CD14-positive monocyte (primary cell): ENCODE data around the gene MICU1. TPM values are rescaled to one million over a fixed set of nuclear protein-coding genes. Genes with fewer than 3 reads are reported as not detected.

Experiments
- DNase-seq, 3 donors: peaks; one replicate each; pipeline ENCODE4 v3.0.0-alpha.2; 2011 to 2022
- H2AFZ ChIP-seq: 2 replicates; pipeline ENCODE4 v1.6.0; 2012; ENCODE audit warnings: mild to moderate bottlenecking, low read depth, low read length, inconsistent platforms; ENCODE audit not compliant: insufficient read depth, poor library complexity, severe bottlenecking
- H3K27ac ChIP-seq, 2 donors: 1 replicate in 1 of 2; 2 replicates in 1 of 2; pipeline ENCODE4 v1.5.1; 2012 to 2013; ENCODE audit warnings: low read length in 2 of 2, control low read depth in 1 of 2, inconsistent platforms in 1 of 2, low read depth in 1 of 2, mild to moderate bottlenecking in 1 of 2
- H3K27me3 ChIP-seq, 2 donors: one replicate each; pipeline versions ENCODE4 v1.6.0 to v1.6.1; 2011 to 2013; ENCODE audit warnings: low read length in 2 of 2; ENCODE audit not compliant: control insufficient read depth in 2 of 2, insufficient read depth in 2 of 2
- H3K36me3 ChIP-seq, 2 donors: replicated peaks in 1 of 2; 1 replicate in 1 of 2; 2 replicates in 1 of 2; pipeline versions ENCODE4 v1.5.1 to v1.6.1; 2012 to 2013; ENCODE audit warnings: low read length in 2 of 2, control low read depth in 1 of 2, inconsistent platforms in 1 of 2, mild to moderate bottlenecking in 1 of 2; ENCODE audit not compliant: insufficient read depth in 2 of 2, control insufficient read depth in 1 of 2
- H3K4me1 ChIP-seq, 2 donors: 1 replicate in 1 of 2; 2 replicates in 1 of 2; pipeline versions ENCODE4 v1.5.1 to v1.6.1; 2012 to 2013; ENCODE audit warnings: low read length in 2 of 2, control low read depth in 1 of 2, inconsistent platforms in 1 of 2, mild to moderate bottlenecking in 1 of 2, moderate library complexity in 1 of 2; ENCODE audit not compliant: insufficient read depth in 2 of 2, control insufficient read depth in 1 of 2
- H3K4me2 ChIP-seq: replicated peaks from 2 replicates; pipeline ENCODE3; 2012; ENCODE audit warnings: low read length, moderate library complexity, mild to moderate bottlenecking; ENCODE audit not compliant: poor library complexity, severe bottlenecking; ENCODE audit errors: extremely low read depth
- H3K4me3 ChIP-seq, 3 experiments: fragments of 200-600 bp in 1 of 3; sonication (generic) in 1 of 3; replicated peaks in 1 of 3; 1 replicate in 2 of 3; 2 replicates in 1 of 3; pipeline ENCODE4 v1.5.1; 2011 to 2013; ENCODE audit warnings: low read length in 3 of 3, mild to moderate bottlenecking in 3 of 3, control low read depth in 2 of 3, low read depth in 2 of 3, inconsistent platforms in 1 of 3, moderate library complexity in 1 of 3
- H3K79me2 ChIP-seq: 2 replicates; pipeline ENCODE4 v1.6.0; 2012; ENCODE audit warnings: mild to moderate bottlenecking, control low read depth, inconsistent platforms, low read length, moderate library complexity; ENCODE audit not compliant: insufficient read depth
- H3K9ac ChIP-seq: 2 replicates; pipeline ENCODE4 v1.6.0; 2017; ENCODE audit warnings: low read length, mild to moderate bottlenecking; ENCODE audit not compliant: insufficient read depth, poor library complexity, severe bottlenecking
- H3K9me3 ChIP-seq, 2 donors: replicated peaks in 1 of 2; 1 replicate in 1 of 2; 2 replicates in 1 of 2; pipeline versions ENCODE4 v1.5.1 to v1.6.1; 2012 to 2013; ENCODE audit warnings: low read length in 2 of 2, control low read depth in 1 of 2; ENCODE audit not compliant: control insufficient read depth in 1 of 2, insufficient read depth in 1 of 2
- H4K20me1 ChIP-seq: 2 replicates; pipeline ENCODE4 v1.6.0; 2012; ENCODE audit warnings: mild to moderate bottlenecking, low read length, control low read depth, moderate library complexity; ENCODE audit not compliant: insufficient read depth
- H3K27ac Mint-ChIP-seq, 7 donors: one replicate each; pipeline ENCODE4 v1.8.0; 2020; ENCODE audit warnings: mild to moderate bottlenecking in 7 of 7, mixed read lengths in 7 of 7, moderate library complexity in 6 of 7, inconsistent platforms in 2 of 7
- H3K27me3 Mint-ChIP-seq, 3 donors: one replicate each; pipeline ENCODE4 v1.8.0; 2021 to 2022; ENCODE audit warnings: low read depth in 3 of 3, mild to moderate bottlenecking in 3 of 3, mixed read lengths in 3 of 3, moderate library complexity in 3 of 3, inconsistent platforms in 1 of 3
- H3K36me3 Mint-ChIP-seq, 2 donors: one replicate each; pipeline ENCODE4 v1.8.0; 2020; ENCODE audit warnings: mixed read lengths in 2 of 2, inconsistent platforms in 1 of 2, mild to moderate bottlenecking in 1 of 2
- H3K4me1 Mint-ChIP-seq: one replicate; pipeline ENCODE4 v1.8.0; 2020; ENCODE audit warnings: mild to moderate bottlenecking, mixed read lengths
- H3K4me3 Mint-ChIP-seq, 2 donors: one replicate each; pipeline ENCODE4 v1.8.0; 2020; ENCODE audit warnings: mild to moderate bottlenecking in 2 of 2, mixed read lengths in 2 of 2, moderate library complexity in 1 of 2
- H3K9me3 Mint-ChIP-seq, 7 donors: one replicate each; pipeline ENCODE4 v1.8.0; 2020 to 2022; ENCODE audit warnings: mixed read lengths in 7 of 7, mild to moderate bottlenecking in 6 of 7, moderate library complexity in 6 of 7, inconsistent platforms in 2 of 7
- CTCF ChIP-seq: fragments of 200-600 bp; IDR thresholded peaks from one replicate; pipeline ENCODE4 v1.8.0; 2022; ENCODE audit warnings: antibody characterized with exemption, mild to moderate bottlenecking
- WGBS: methylation state at CpG from one replicate; pipeline ENCODE4 v1.1.5; 2013; ENCODE audit warnings: missing lambda C conversion rate; ENCODE audit not compliant: insufficient coverage; 5-methylcytosine and 5-hydroxymethylcytosine counted together
- intact Hi-C, 2 donors: fragments of 100-400 bp; cut with micrococcal nuclease; formaldehyde crosslinking; loops; one replicate each; pipeline versions ENCODE4 v1.15.0 to v1.15.1; 2023
- polyA plus RNA-seq, 3 donors: library from polyadenylated mRNA; depleted of rRNA in 1 of 3; unstranded in 2 of 3; stranded (reverse) in 1 of 3; fragments of 300-500 nt in 2 of 3; fragments of >200 nt in 1 of 3; fragmentation: Illumina TruSeq in 2 of 3; gene quantifications; 1 replicate in 2 of 3; 2 replicates in 1 of 3; pipeline ENCODE4 v1.2.3, GENCODE V29; 2012 to 2021

Gene MICU1
- polyA plus RNA-seq, 3 donors, result 51.1 to 76.4 (median 51.7) TPM

GRCh38 chr10:72490951-72491350 is 134.9 kb downstream of the MICU1 start:
- no peak for TF ChIP-seq CTCF
- peaks cover 16 to 31% of the 10 kb centered on the region in 2 donors for H3K4me1 ChIP-seq

GRCh38 chr10:72487521-72487920 is 138.4 kb downstream of the MICU1 start:
- H4K20me1 ChIP-seq, result no peaks in the 10 kb centered on the region
- Mint-ChIP-seq H3K4me3 (no peak overlapping the region), H3K27me3 (peaks cover 0 to 3% (median 0%) of the 10 kb centered on the region in 3 donors), H3K9me3 (no peaks in the 10 kb centered on the region), H3K27ac (peak overlapping the region in 2 of 7 donors; percentile 11 to 46), H3K4me1 (peaks cover 51% of the 10 kb centered on the region), H3K36me3 (peaks cover 14 to 15% of the 10 kb centered on the region in 2 donors)
- no peaks in the 10 kb centered on the region for H3K79me2 ChIP-seq
- DNase-seq, result no peak
- H3K27ac ChIP-seq, result no peak overlapping the region
- intact Hi-C loops, result no loop called here
- no peak overlapping the region for H3K4me2 ChIP-seq
- H2AFZ ChIP-seq, result no peak overlapping the region
- no peak overlapping the region for H3K9ac ChIP-seq
- no peaks in the 10 kb centered on the region for H3K27me3 ChIP-seq
- peaks cover 32 to 51% of the 10 kb centered on the region in 2 donors for H3K4me1 ChIP-seq
- 100% methylated on average over 1 of the region's 3 CpGs for WGBS
- no peak for TF ChIP-seq CTCF
- H3K36me3 ChIP-seq, result no peaks in the 10 kb centered on the region
- no peaks in the 10 kb centered on the region for H3K9me3 ChIP-seq
- H3K4me3 ChIP-seq, result no peak overlapping the region

More at GRCh38 chr10:72490951-72491350, 134.9 kb downstream of the MICU1 start:
- DNase-seq, result peak in 2 of 3 donors; percentile 58 to 70
- Mint-ChIP-seq H3K36me3 (peaks cover 21 to 23% of the 10 kb centered on the region in 2 donors), H3K9me3 (no peaks in the 10 kb centered on the region), H3K4me1 (peaks cover 30% of the 10 kb centered on the region), H3K4me3 (peak overlapping the region; percentile 31 to 75), H3K27me3 (peaks cover 0 to 4% (median 3%) of the 10 kb centered on the region in 3 donors), H3K27ac (peak overlapping the region; percentile 55 to 90 (median 79))
- H3K36me3 ChIP-seq, result no peaks in the 10 kb centered on the region
- no peak overlapping the region for H3K9ac ChIP-seq
- H4K20me1 ChIP-seq, result no peaks in the 10 kb centered on the region
- no peaks in the 10 kb centered on the region for H3K27me3 ChIP-seq
- intact Hi-C loops, result no loop called here
- WGBS, result no CpG with 5 or more reads among the region's 4 CpGs
- H3K79me2 ChIP-seq, result peaks cover 2% of the 10 kb centered on the region
- peak overlapping the region; percentile 38 for H3K4me2 ChIP-seq
- no peak overlapping the region for H2AFZ ChIP-seq
- peak overlapping the region in 1 of 2 donors; percentile 49 for H3K27ac ChIP-seq
- H3K9me3 ChIP-seq, result no peaks in the 10 kb centered on the region
- peak overlapping the region in 1 of 3 experiments; percentile 7 for H3K4me3 ChIP-seq
